ENCODE results near the gene MR1. TPM values are rescaled to one million over a fixed set of nuclear protein-coding genes. Genes with fewer than 3 reads are reported as not detected.

MR1 gene
- total and polyA plus RNA-seq, 9 of the 15 experiments (the other 6 are each of a cell fraction or from before 2014, with no cell fraction given) = 9.7 to 21.7 (median 15.6) TPM

GRCh38 chr1:181033799-181034451 lies at the start of gene MR1 (continued):
- TF ChIP-seq ZBTB49 (CRISPR knock-in tag; IDR thresholded peaks at IDR 0.05; ENCODE audit: borderline replicate concordance) (no peak), CHD1 (IDR thresholded peaks at IDR 0.05; ENCODE audit: low read length) (peak; percentile 54), JUN (IDR thresholded peaks at IDR 0.05; ENCODE audit: borderline replicate concordance, low read depth, low read length) (0 out of 2 replicates have a peak, but pooled peaks have one; percentile 25), JUN (CRISPR knock-in tag; IDR thresholded peaks at IDR 0.05; ENCODE audit: borderline replicate concordance) (no peak), FIP1L1 (IDR thresholded peaks at IDR 0.05; ENCODE audit: low read depth, low read length, poor library complexity, severe bottlenecking) (no peak), CLOCK (CRISPR knock-in tag; IDR thresholded peaks at IDR 0.05; ENCODE audit: borderline replicate concordance) (no peak), MYNN (IDR thresholded peaks at IDR 0.05) (no peak), MYNN (CRISPR knock-in tag; IDR thresholded peaks at IDR 0.05) (no peak), CCNT2 (IDR thresholded peaks at IDR 0.05; ENCODE audit: borderline replicate concordance, extremely low read depth, insufficient read length, low read depth, low read length) (no peak), POLR3G (IDR thresholded peaks at IDR 0.05; ENCODE audit: extremely low read depth, insufficient read length, insufficient replicate concordance) (no peak), ZNF41 (CRISPR knock-in tag; conservative IDR thresholded peaks at IDR 0.05) (no peak)
- TF ChIP-seq, protein P1, sequence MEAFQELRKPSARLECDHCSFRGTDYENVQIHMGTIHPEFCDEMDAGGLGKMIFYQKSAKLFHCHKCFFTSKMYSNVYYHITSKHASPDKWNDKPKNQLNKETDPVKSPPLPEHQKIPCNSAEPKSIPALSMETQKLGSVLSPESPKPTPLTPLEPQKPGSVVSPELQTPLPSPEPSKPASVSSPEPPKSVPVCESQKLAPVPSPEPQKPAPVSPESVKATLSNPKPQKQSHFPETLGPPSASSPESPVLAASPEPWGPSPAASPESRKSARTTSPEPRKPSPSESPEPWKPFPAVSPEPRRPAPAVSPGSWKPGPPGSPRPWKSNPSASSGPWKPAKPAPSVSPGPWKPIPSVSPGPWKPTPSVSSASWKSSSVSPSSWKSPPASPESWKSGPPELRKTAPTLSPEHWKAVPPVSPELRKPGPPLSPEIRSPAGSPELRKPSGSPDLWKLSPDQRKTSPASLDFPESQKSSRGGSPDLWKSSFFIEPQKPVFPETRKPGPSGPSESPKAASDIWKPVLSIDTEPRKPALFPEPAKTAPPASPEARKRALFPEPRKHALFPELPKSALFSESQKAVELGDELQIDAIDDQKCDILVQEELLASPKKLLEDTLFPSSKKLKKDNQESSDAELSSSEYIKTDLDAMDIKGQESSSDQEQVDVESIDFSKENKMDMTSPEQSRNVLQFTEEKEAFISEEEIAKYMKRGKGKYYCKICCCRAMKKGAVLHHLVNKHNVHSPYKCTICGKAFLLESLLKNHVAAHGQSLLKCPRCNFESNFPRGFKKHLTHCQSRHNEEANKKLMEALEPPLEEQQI (IDR thresholded peaks at IDR 0.05) = no peak
